ENCODE data around the gene ROBO1. TPM values are rescaled to one million over a fixed set of nuclear protein-coding genes. Genes with fewer than 3 reads are reported as not detected.
A peak's percentile ranks its signal among the peaks of the same experiment; 100 is the strongest.

ROBO1 gene
- total and polyA plus RNA-seq, 2 of the 13 experiments (the other 11 are each of a cell fraction or from before 2014, with no cell fraction given) = 52.2 to 71.0 TPM

DNA sequence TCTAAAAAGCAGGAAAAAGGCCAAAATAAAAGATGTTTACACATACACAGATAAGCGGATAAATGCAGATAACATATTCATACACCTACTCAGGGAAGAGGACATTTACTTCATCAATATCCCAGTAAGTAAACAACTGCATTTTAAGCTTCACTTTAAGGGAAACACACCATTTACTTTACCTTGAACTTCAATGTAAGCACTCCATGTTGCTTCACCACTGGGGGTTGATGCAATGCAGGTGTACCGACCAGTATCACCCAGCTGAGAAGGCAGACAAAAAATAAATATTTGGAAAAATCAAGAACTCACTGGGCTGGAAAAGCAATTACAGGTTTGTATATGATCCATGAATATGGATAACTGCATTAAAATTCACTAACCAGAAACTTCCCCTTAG, 1099.5 kb downstream of the ROBO1 start:
- BruUV-seq (replicated peaks) = no TSS peak
- Histone ChIP-seq H3K4me2 (ENCODE audit: low read depth, low read length) (no peak overlapping the region), H3K36me3 (replicated peaks in 1 of 2; ENCODE audit: control insufficient read depth in 1 of 2, insufficient read depth in 2 of 2, low read length in 2 of 2) (peaks cover 6 to 48% of the 10 kb centered on the region in 2 experiments; a peak in 3 of 5 replicates), H3K4me3 (replicated peaks in 1 of 3; ENCODE audit: insufficient read depth in 1 of 3, low read depth in 2 of 3, low read length in 3 of 3) (no peak overlapping the region), H4K20me1 (ENCODE audit: insufficient read depth, low read length) (no peaks in the 10 kb centered on the region), H3K9me3 (ENCODE audit: low read length) (no peaks in the 10 kb centered on the region), H3K27me3 (ENCODE audit: control insufficient read depth in 1 of 2, insufficient read depth in 2 of 2, low read length in 2 of 2) (no peaks in the 10 kb centered on the region), H3K79me2 (ENCODE audit: insufficient read depth, low read length) (no peaks in the 10 kb centered on the region), H3K9ac (ENCODE audit: insufficient read depth, low read depth, low read length) (no peak overlapping the region), H3K27ac (ENCODE audit: extremely low read length, insufficient read depth, low read length) (no peak overlapping the region), H3K4me1 (ENCODE audit: insufficient read depth, low read length) (peaks cover 22% of the 10 kb centered on the region), H2AFZ (ENCODE audit: low read length) (no peak overlapping the region)
- ATAC-seq = peak; percentile 71
- WGBS (ENCODE audit: low lambda C conversion rate) = 32% methylated on average over 2 of the region's 2 CpGs
- intact Hi-C loops (cut with micrococcal nuclease; ENCODE audit: unreplicated experiment) (no loop called here), in situ Hi-C loops (cut with HindIII; ENCODE audit: extremely low pct_ligation_motif_present, low pct_unique_long_range_greater_than_20kb) (loop anchor here (5.0 to 25.0 kb wide), 3 partner anchors 316 to 694 kb away; no protein-coding TSS in a partner anchor)
- no peak for FAIRE-seq
- POLR2A ChIA-PET = interaction anchor here (1.4 kb wide), 1 partner anchor 351 kb away, joined by 4 read pairs; no protein-coding TSS in a partner anchor
- CTCF ChIA-PET (ENCODE audit: low intra/inter-chr PET ratio, low total read pairs) = no interaction called here
- peak; percentile 45 for DNase-seq (ENCODE audit: low spot score)
- TF ChIP-seq ZNF879 (CRISPR knock-in tag; IDR thresholded peaks at IDR 0.05) = no peak
- TF ChIP-seq RBAK (CRISPR knock-in tag; IDR thresholded peaks at IDR 0.05) = no peak
- TF ChIP-seq ZFP82 (CRISPR knock-in tag; IDR thresholded peaks at IDR 0.05; ENCODE audit: borderline replicate concordance) = no peak
- no peak for TF ChIP-seq ZNF3 (CRISPR knock-in tag; IDR thresholded peaks at IDR 0.05)
- 0 out of 2 replicates have a peak, but pooled peaks have one; percentile 18 for TF ChIP-seq KDM6A (CRISPR knock-in tag; IDR thresholded peaks at IDR 0.05; ENCODE audit: low read depth)
- TF ChIP-seq, protein P1, sequence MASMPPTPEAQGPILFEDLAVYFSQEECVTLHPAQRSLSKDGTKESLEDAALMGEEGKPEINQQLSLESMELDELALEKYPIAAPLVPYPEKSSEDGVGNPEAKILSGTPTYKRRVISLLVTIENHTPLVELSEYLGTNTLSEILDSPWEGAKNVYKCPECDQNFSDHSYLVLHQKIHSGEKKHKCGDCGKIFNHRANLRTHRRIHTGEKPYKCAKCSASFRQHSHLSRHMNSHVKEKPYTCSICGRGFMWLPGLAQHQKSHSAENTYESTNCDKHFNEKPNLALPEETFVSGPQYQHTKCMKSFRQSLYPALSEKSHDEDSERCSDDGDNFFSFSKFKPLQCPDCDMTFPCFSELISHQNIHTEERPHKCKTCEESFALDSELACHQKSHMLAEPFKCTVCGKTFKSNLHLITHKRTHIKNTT (CRISPR knock-in tag; IDR thresholded peaks at IDR 0.05) = no peak
- TF ChIP-seq ADNP (CRISPR knock-in tag; IDR thresholded peaks at IDR 0.05) = no peak
- TF ChIP-seq U2AF1 (optimal IDR thresholded peaks at IDR 0.05; ENCODE audit: low read depth, low read length) = no peak
- TF ChIP-seq, protein P2, sequence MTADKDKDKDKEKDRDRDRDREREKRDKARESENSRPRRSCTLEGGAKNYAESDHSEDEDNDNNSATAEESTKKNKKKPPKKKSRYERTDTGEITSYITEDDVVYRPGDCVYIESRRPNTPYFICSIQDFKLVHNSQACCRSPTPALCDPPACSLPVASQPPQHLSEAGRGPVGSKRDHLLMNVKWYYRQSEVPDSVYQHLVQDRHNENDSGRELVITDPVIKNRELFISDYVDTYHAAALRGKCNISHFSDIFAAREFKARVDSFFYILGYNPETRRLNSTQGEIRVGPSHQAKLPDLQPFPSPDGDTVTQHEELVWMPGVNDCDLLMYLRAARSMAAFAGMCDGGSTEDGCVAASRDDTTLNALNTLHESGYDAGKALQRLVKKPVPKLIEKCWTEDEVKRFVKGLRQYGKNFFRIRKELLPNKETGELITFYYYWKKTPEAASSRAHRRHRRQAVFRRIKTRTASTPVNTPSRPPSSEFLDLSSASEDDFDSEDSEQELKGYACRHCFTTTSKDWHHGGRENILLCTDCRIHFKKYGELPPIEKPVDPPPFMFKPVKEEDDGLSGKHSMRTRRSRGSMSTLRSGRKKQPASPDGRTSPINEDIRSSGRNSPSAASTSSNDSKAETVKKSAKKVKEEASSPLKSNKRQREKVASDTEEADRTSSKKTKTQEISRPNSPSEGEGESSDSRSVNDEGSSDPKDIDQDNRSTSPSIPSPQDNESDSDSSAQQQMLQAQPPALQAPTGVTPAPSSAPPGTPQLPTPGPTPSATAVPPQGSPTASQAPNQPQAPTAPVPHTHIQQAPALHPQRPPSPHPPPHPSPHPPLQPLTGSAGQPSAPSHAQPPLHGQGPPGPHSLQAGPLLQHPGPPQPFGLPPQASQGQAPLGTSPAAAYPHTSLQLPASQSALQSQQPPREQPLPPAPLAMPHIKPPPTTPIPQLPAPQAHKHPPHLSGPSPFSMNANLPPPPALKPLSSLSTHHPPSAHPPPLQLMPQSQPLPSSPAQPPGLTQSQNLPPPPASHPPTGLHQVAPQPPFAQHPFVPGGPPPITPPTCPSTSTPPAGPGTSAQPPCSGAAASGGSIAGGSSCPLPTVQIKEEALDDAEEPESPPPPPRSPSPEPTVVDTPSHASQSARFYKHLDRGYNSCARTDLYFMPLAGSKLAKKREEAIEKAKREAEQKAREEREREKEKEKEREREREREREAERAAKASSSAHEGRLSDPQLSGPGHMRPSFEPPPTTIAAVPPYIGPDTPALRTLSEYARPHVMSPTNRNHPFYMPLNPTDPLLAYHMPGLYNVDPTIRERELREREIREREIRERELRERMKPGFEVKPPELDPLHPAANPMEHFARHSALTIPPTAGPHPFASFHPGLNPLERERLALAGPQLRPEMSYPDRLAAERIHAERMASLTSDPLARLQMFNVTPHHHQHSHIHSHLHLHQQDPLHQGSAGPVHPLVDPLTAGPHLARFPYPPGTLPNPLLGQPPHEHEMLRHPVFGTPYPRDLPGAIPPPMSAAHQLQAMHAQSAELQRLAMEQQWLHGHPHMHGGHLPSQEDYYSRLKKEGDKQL (CRISPR knock-in tag; IDR thresholded peaks at IDR 0.05; ENCODE audit: low read depth) = no peak; the same call in 1 of the 2 replicates
- TF ChIP-seq, protein P3, sequence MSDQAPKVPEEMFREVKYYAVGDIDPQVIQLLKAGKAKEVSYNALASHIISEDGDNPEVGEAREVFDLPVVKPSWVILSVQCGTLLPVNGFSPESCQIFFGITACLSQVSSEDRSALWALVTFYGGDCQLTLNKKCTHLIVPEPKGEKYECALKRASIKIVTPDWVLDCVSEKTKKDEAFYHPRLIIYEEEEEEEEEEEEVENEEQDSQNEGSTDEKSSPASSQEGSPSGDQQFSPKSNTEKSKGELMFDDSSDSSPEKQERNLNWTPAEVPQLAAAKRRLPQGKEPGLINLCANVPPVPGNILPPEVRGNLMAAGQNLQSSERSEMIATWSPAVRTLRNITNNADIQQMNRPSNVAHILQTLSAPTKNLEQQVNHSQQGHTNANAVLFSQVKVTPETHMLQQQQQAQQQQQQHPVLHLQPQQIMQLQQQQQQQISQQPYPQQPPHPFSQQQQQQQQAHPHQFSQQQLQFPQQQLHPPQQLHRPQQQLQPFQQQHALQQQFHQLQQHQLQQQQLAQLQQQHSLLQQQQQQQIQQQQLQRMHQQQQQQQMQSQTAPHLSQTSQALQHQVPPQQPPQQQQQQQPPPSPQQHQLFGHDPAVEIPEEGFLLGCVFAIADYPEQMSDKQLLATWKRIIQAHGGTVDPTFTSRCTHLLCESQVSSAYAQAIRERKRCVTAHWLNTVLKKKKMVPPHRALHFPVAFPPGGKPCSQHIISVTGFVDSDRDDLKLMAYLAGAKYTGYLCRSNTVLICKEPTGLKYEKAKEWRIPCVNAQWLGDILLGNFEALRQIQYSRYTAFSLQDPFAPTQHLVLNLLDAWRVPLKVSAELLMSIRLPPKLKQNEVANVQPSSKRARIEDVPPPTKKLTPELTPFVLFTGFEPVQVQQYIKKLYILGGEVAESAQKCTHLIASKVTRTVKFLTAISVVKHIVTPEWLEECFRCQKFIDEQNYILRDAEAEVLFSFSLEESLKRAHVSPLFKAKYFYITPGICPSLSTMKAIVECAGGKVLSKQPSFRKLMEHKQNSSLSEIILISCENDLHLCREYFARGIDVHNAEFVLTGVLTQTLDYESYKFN (CRISPR knock-in tag; conservative IDR thresholded peaks at IDR 0.05) = peak; percentile 69
- TF ChIP-seq SKI (IDR thresholded peaks at IDR 0.05; ENCODE audit: partially characterized antibody) = peak; percentile 42
- TF ChIP-seq, protein P4, sequence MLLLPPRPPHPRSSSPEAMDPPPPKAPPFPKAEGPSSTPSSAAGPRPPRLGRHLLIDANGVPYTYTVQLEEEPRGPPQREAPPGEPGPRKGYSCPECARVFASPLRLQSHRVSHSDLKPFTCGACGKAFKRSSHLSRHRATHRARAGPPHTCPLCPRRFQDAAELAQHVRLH (CRISPR knock-in tag; IDR thresholded peaks at IDR 0.05; ENCODE audit: borderline replicate concordance, low read depth) = no peak
- TF ChIP-seq ZBTB1 (CRISPR knock-in tag; IDR thresholded peaks at IDR 0.05; ENCODE audit: borderline replicate concordance) = no peak
- no peak for TF ChIP-seq SRY (CRISPR knock-in tag; IDR thresholded peaks at IDR 0.05)
- TF ChIP-seq HHEX (CRISPR knock-in tag; IDR thresholded peaks at IDR 0.05) = 0 out of 2 replicates have a peak, but pooled peaks have one; percentile 23
- TF ChIP-seq NR2C2 (CRISPR knock-in tag; IDR thresholded peaks at IDR 0.05; ENCODE audit: borderline replicate concordance) = peak; percentile 55; the same call in 1 of the 2 replicates
